IMR-90 (cell line): ENCODE results near the gene SMO. TPM values are rescaled to one million over a fixed set of nuclear protein-coding genes. Genes with fewer than 3 reads are reported as not detected.

Experiments
- ATAC-seq: fragments of 200-7000 bp; cut with Tn5 transposase; 2 replicates; pipeline ENCODE4 v1.9.1; 2020; ENCODE audit warnings: low read depth, mild to moderate bottlenecking, moderate library complexity
- BruUV-seq: library from RNA; stranded (reverse); fragments of 400-500 nt; replicated peaks from 2 replicates; lab custom pipeline; 2021; lab: Mats Ljungman, UMichigan
- CTCF ChIA-PET: fragments of 300-600 bp; formaldehyde crosslinking; extraction: SDS; loops from one replicate; lab custom pipeline; 2021; ENCODE audit warnings: antibody characterized with exemption; lab: Yijun Ruan, JAX
- POLR2A ChIA-PET: fragments of 300-600 bp; sonication (Branson Sonifier 250); formaldehyde crosslinking; loops from one replicate; lab custom pipeline; 2022; ENCODE audit warnings: antibody characterized with exemption; ENCODE audit not compliant: unreplicated experiment; lab: Charles Lee
- DNase-seq: peaks from one replicate; pipeline ENCODE4 v3.0.0; 2013
- H2AFZ ChIP-seq: replicated peaks from 2 replicates; pipeline ENCODE3; 2013; ENCODE audit warnings: low read length, mild to moderate bottlenecking; ENCODE audit not compliant: poor library complexity
- H2AK5ac ChIP-seq: 2 replicates; pipeline ENCODE4 v1.6.1; 2013; ENCODE audit warnings: low read depth, low read length, inconsistent platforms
- H2AK9ac ChIP-seq: replicated peaks from 2 replicates; pipeline ENCODE3; 2013; ENCODE audit warnings: mild to moderate bottlenecking, low read depth, low read length, moderate library complexity; ENCODE audit not compliant: poor library complexity
- H2BK120ac ChIP-seq: 2 replicates; pipeline ENCODE4 v1.6.1; 2013; ENCODE audit warnings: low read depth, low read length, inconsistent platforms
- H2BK15ac ChIP-seq: 3 replicates; pipeline ENCODE4 v1.6.1; 2013; ENCODE audit warnings: low read depth, low read length, inconsistent platforms
- H2BK20ac ChIP-seq: 2 replicates; pipeline ENCODE4 v1.6.1; 2013; ENCODE audit warnings: low read depth, mild to moderate bottlenecking, inconsistent platforms, low read length, moderate library complexity
- H2BK5ac ChIP-seq: 2 replicates; pipeline ENCODE4 v1.6.1; 2013; ENCODE audit warnings: mild to moderate bottlenecking, low read depth, low read length, inconsistent platforms; ENCODE audit not compliant: poor library complexity, severe bottlenecking
- H3K14ac ChIP-seq: replicated peaks from 2 replicates; pipeline ENCODE4 v1.6.1; 2013; ENCODE audit warnings: low read depth, low read length, inconsistent platforms
- H3K18ac ChIP-seq: 2 replicates; pipeline ENCODE4 v1.6.1; 2013; ENCODE audit warnings: low read depth, low read length, control low read depth
- H3K23ac ChIP-seq: 2 replicates; pipeline ENCODE4 v1.6.1; 2013; ENCODE audit warnings: low read depth, low read length, inconsistent platforms
- H3K27ac ChIP-seq: 2 replicates; pipeline ENCODE4 v1.5.1; 2013; ENCODE audit warnings: mild to moderate bottlenecking, control low read depth, low read length; ENCODE audit not compliant: insufficient read depth
- H3K27me3 ChIP-seq: 2 replicates; pipeline ENCODE4 v1.6.1; 2013; ENCODE audit warnings: low read length; ENCODE audit not compliant: control insufficient read depth, insufficient read depth
- H3K36me3 ChIP-seq: 2 replicates; pipeline ENCODE4 v1.6.1; 2013; ENCODE audit warnings: low read length, mixed read lengths; ENCODE audit not compliant: control insufficient read depth, insufficient read depth
- H3K4ac ChIP-seq: 2 replicates; pipeline ENCODE4 v1.6.1; 2013; ENCODE audit warnings: low read depth, low read length, inconsistent platforms
- H3K4me1 ChIP-seq: 2 replicates; pipeline ENCODE4 v1.6.1; 2013; ENCODE audit warnings: low read length, mixed read lengths; ENCODE audit not compliant: control insufficient read depth, insufficient read depth
- H3K4me2 ChIP-seq: 2 replicates; pipeline ENCODE4 v1.6.1; 2013; ENCODE audit warnings: low read depth, mild to moderate bottlenecking, control low read depth, low read length, moderate library complexity
- H3K4me3 ChIP-seq: 2 replicates; pipeline ENCODE4 v1.5.1; 2013; ENCODE audit warnings: low read depth, mild to moderate bottlenecking, control low read depth, low read length, moderate library complexity; ENCODE audit not compliant: insufficient read depth
- H3K56ac ChIP-seq: 2 replicates; pipeline ENCODE4 v1.6.1; 2013; ENCODE audit warnings: low read length, inconsistent platforms; ENCODE audit not compliant: insufficient read depth; ENCODE audit errors: extremely low read depth
- H3K79me1 ChIP-seq, 2 experiments: 2 replicates each; pipeline ENCODE4 v1.6.1; 2013; ENCODE audit warnings: low read length in 2 of 2, inconsistent platforms in 1 of 2, low read depth in 1 of 2
- H3K9ac ChIP-seq: 2 replicates; pipeline ENCODE4 v1.6.1; 2013; ENCODE audit warnings: low read depth, low read length, control low read depth
- H3K9me1 ChIP-seq: 2 replicates; pipeline ENCODE4 v1.6.1; 2013; ENCODE audit warnings: low read length, inconsistent platforms; ENCODE audit not compliant: insufficient read depth
- H3K9me3 ChIP-seq: 2 replicates; pipeline ENCODE4 v1.6.1; 2013; ENCODE audit warnings: low read length; ENCODE audit not compliant: control insufficient read depth, insufficient read depth
- H4K20me1 ChIP-seq: 2 replicates; pipeline ENCODE4 v1.6.1; 2013; ENCODE audit warnings: low read length, inconsistent platforms; ENCODE audit not compliant: insufficient read depth
- H4K5ac ChIP-seq: 2 replicates; pipeline ENCODE4 v1.6.1; 2013; ENCODE audit warnings: mild to moderate bottlenecking, low read depth, low read length, control low read depth
- H4K8ac ChIP-seq, 2 experiments: 2 replicates each; pipeline ENCODE4 v1.6.1; 2013; ENCODE audit warnings: low read depth in 2 of 2, low read length in 2 of 2, control low read depth in 1 of 2, inconsistent platforms in 1 of 2
- H4K91ac ChIP-seq: 2 replicates; pipeline ENCODE4 v1.6.1; 2013; ENCODE audit warnings: low read depth, low read length, inconsistent platforms; ENCODE audit not compliant: insufficient read depth
- CEBPB ChIP-seq: IDR thresholded peaks from 2 replicates; pipeline ENCODE4 v1.6.1; 2012; ENCODE audit warnings: low read depth, low read length, improper control_type of control experiment
- CHD1 ChIP-seq: IDR thresholded peaks from 2 replicates; pipeline ENCODE4 v1.6.1; 2012; ENCODE audit warnings: low read depth, low read length, improper control_type of control experiment
- MAZ ChIP-seq: IDR thresholded peaks from 2 replicates; pipeline ENCODE4 v1.6.1; 2012; ENCODE audit warnings: low read depth, mild to moderate bottlenecking, low read length, improper control_type of control experiment, moderate library complexity, borderline replicate concordance
- POLR2A ChIP-seq: IDR thresholded peaks from 2 replicates; pipeline ENCODE4 v1.6.1; 2012; ENCODE audit warnings: mild to moderate bottlenecking, low read depth, low read length
- RAD21 ChIP-seq: IDR thresholded peaks from 2 replicates; pipeline ENCODE4 v1.6.1; 2012; ENCODE audit warnings: low read length, improper control_type of control experiment
- RFX5 ChIP-seq: IDR thresholded peaks from 2 replicates; pipeline ENCODE4 v1.8.0; 2012; ENCODE audit warnings: low read depth, mild to moderate bottlenecking, low read length, moderate library complexity
- SMC3 ChIP-seq: fragments of 150-350 bp; IDR thresholded peaks from 2 replicates; pipeline ENCODE4 v1.6.1; 2016; ENCODE audit warnings: low read depth, mild to moderate bottlenecking, antibody characterized with exemption, low read length, moderate library complexity
- WGBS, 2 experiments: methylation state at CpG; one replicate each; pipeline versions ENCODE4 v1.1.5 to v1.1.7; 2013; ENCODE audit warnings: missing lambda C conversion rate in 2 of 2; ENCODE audit not compliant: insufficient read length in 1 of 2; ENCODE audit errors: extremely low coverage in 2 of 2; 5-methylcytosine and 5-hydroxymethylcytosine counted together
- dilution Hi-C: fragments of 300-500 bp; cut with HindIII; formaldehyde crosslinking; loops from one replicate; pipeline ENCODE4 v1.14.3; 2018; ENCODE audit warnings: low sequenced_read_pairs; ENCODE audit not compliant: unreplicated experiment
- in situ Hi-C: fragments of 300-500 bp; cut with MboI; formaldehyde crosslinking; loops from 3 replicates; pipeline ENCODE4 v1.14.3; 2019; ENCODE audit warnings: low sequenced_read_pairs, inconsistent platforms, mixed read lengths
- intact Hi-C: fragments of 100-400 bp; cut with micrococcal nuclease; formaldehyde crosslinking; loops from 2 replicates; pipeline ENCODE4 v1.10.0; 2022
- polyA plus RNA-seq, 3 experiments: library from polyadenylated mRNA; depleted of rRNA; stranded (reverse); fragments of >200 nt; gene quantifications; 2 replicates each; pipeline ENCODE4 v1.2.3, GENCODE V29; 2012; ENCODE audit warnings: low replicate concordance in 1 of 3
- total RNA-seq: library from RNA; depleted of rRNA; stranded (reverse); fragments of >200 nt; gene quantifications from 2 replicates; pipeline ENCODE4 v1.2.3, GENCODE V29; 2012
- TF ChIP-seq, protein P1 (sequence below): fragments of 150-350 bp; IDR thresholded peaks from 2 replicates; pipeline ENCODE4 v1.6.1; 2017; ENCODE audit warnings: mild to moderate bottlenecking, antibody characterized with exemption, low read length, low read depth
- TF ChIP-seq, protein P2 (sequence below): fragments of 150-350 bp; IDR thresholded peaks from 2 replicates; pipeline ENCODE4 v1.6.1; 2016; ENCODE audit warnings: low read depth, mild to moderate bottlenecking, low read length, moderate library complexity, borderline replicate concordance
- TF ChIP-seq, protein P3 (sequence below): conservative IDR thresholded peaks from 2 replicates; pipeline ENCODE4 v1.5.1; 2012; ENCODE audit warnings: mild to moderate bottlenecking, low read depth, low read length, improper control_type of control experiment

Gene SMO
- total and polyA plus RNA-seq, 2 of the 4 experiments (the other 2 are of a cell fraction), result 18.5 to 24.7 TPM

DNA sequence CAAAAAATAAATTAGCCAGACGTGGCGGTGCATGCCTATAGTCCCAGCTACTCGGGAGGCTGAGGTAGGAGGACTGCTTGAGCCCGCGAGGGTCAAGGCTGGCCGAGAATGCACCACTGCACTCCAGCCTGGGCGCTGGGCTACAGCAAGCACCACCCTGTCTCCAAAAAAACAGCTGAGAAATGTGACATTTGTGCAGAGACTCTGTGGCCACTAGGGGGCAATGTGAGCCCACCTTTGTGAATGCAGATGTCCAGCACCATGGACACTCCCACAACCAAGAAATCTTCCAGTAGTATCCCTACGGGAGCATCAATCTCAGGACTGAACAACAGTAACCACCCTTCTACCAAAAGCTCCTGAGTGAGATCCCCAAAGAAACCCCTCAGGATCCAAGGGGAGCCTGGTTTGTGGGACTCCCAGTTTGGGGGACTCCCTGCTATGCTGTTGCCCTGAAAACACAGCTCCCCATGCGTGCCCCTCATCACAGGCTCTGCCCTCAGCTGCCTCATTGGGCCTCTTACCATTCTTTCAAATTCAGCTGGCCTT is 30.2 kb downstream of the SMO start:
- Histone ChIP-seq H2BK5ac (no peak overlapping the region), H3K4me1 (no peaks in the 10 kb centered on the region), H3K56ac (no peak overlapping the region), H3K36me3 (no peaks in the 10 kb centered on the region), H3K27ac (no peak overlapping the region), H2BK15ac (no peak overlapping the region), H3K79me1 (no peaks in the 10 kb centered on the region), H3K4me2 (no peak overlapping the region), H3K18ac (no peak overlapping the region), H3K4ac (no peak overlapping the region), H3K9me3 (no peaks in the 10 kb centered on the region), H3K27me3 (no peaks in the 10 kb centered on the region), H2BK120ac (no peak overlapping the region), H2AK9ac (no peak overlapping the region), H4K20me1 (no peaks in the 10 kb centered on the region), H2BK20ac (no peak overlapping the region), H4K91ac (no peak overlapping the region), H3K23ac (no peak overlapping the region), H2AFZ (peak overlapping the region; percentile 35), H3K4me3 (no peak overlapping the region), H2AK5ac (no peak overlapping the region), H4K8ac (no peak overlapping the region), H3K14ac (no peak overlapping the region), H3K9me1 (no peaks in the 10 kb centered on the region), H4K5ac (no peak overlapping the region), H3K9ac (no peak overlapping the region)
- WGBS, 2 experiments, result 39% methylated on average over 3 of the region's 9 CpGs; no CpG with 5 or more reads in 1 of the 2 experiments
- ATAC-seq (peak; percentile 98), DNase-seq (peak; percentile 78)
- TF ChIP-seq, protein P1, sequence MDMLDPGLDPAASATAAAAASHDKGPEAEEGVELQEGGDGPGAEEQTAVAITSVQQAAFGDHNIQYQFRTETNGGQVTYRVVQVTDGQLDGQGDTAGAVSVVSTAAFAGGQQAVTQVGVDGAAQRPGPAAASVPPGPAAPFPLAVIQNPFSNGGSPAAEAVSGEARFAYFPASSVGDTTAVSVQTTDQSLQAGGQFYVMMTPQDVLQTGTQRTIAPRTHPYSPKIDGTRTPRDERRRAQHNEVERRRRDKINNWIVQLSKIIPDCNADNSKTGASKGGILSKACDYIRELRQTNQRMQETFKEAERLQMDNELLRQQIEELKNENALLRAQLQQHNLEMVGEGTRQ, result no peak
- TF ChIP-seq RAD21, result peak; percentile 98
- TF ChIP-seq CEBPB, result no peak
- TF ChIP-seq MAZ, result no peak
- peak; percentile 97 for TF ChIP-seq SMC3
- TF ChIP-seq, protein P2, sequence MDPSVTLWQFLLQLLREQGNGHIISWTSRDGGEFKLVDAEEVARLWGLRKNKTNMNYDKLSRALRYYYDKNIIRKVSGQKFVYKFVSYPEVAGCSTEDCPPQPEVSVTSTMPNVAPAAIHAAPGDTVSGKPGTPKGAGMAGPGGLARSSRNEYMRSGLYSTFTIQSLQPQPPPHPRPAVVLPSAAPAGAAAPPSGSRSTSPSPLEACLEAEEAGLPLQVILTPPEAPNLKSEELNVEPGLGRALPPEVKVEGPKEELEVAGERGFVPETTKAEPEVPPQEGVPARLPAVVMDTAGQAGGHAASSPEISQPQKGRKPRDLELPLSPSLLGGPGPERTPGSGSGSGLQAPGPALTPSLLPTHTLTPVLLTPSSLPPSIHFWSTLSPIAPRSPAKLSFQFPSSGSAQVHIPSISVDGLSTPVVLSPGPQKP, result no peak
- no peak for TF ChIP-seq RFX5
- no peak for TF ChIP-seq CHD1
- TF ChIP-seq, protein P3, sequence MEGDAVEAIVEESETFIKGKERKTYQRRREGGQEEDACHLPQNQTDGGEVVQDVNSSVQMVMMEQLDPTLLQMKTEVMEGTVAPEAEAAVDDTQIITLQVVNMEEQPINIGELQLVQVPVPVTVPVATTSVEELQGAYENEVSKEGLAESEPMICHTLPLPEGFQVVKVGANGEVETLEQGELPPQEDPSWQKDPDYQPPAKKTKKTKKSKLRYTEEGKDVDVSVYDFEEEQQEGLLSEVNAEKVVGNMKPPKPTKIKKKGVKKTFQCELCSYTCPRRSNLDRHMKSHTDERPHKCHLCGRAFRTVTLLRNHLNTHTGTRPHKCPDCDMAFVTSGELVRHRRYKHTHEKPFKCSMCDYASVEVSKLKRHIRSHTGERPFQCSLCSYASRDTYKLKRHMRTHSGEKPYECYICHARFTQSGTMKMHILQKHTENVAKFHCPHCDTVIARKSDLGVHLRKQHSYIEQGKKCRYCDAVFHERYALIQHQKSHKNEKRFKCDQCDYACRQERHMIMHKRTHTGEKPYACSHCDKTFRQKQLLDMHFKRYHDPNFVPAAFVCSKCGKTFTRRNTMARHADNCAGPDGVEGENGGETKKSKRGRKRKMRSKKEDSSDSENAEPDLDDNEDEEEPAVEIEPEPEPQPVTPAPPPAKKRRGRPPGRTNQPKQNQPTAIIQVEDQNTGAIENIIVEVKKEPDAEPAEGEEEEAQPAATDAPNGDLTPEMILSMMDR, result peak; percentile 97
- TF ChIP-seq POLR2A, result no peak
- in situ Hi-C loops, result loop anchor here (5.0 to 10.0 kb wide), 2 partner anchors 254 to 426 kb away; no protein-coding TSS in a partner anchor
- CTCF ChIA-PET, result interaction anchor here (0.8 to 2.1 kb wide), 20 partner anchors 8 to 430 kb away, joined by 3 to 16 read pairs (median 4); no protein-coding TSS in a partner anchor
- dilution Hi-C loops, result no loop called here
- intact Hi-C loops, result loop anchor here (1.0 to 2.0 kb wide), 6 partner anchors 80 to 426 kb away; no protein-coding TSS in a partner anchor
- POLR2A ChIA-PET, result no interaction called here
- BruUV-seq, result no TSS peak
